SK-N-MC (cell line): ENCODE measurements around the gene CPT1B.

ENCODE experiments used
- EZH2 ChIP-seq: fragments of 200-600 bp; sonication (generic); IDR thresholded peaks from one replicate; pipeline ENCODE4 v1.6.1; 2017; ENCODE audit warnings: antibody characterized with exemption
- FOXP2 ChIP-seq: optimal IDR thresholded peaks from 2 replicates; pipeline ENCODE3; 2011; ENCODE audit warnings: mild to moderate bottlenecking, moderate library complexity; ENCODE audit not compliant: insufficient read depth; ENCODE audit errors: extremely low read length, control extremely low read depth
- POLR2AphosphoS5 ChIP-seq: IDR thresholded peaks from 2 replicates; pipeline ENCODE4 v1.6.1; 2012; ENCODE audit warnings: mild to moderate bottlenecking, low read depth, low read length, borderline replicate concordance

DNA sequence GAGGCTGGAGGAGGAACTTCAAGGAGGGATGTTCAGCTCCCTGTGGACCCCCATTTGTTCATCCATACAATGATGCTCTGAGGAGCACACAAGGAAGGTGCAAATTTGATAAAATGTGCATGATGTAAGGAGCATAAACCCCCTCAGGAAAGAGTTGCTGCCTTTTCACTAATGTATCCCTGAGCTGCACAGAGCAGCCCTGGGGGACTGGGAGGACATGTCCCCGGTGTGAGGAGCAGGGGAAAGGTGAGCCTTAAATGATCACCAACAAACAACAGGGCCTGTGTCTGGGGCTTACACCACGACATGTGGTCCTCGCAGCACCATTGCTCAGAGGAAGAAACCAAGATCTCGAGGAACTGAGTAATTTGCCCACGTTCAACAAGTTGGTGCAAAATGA is 18.9 kb upstream of the CPT1B start:
- TF ChIP-seq EZH2 (no peak), POLR2AphosphoS5 (no peak), FOXP2 (no peak)
